WTC11 (cell line): ENCODE results near the gene CPNE6. TPM values are rescaled to one million over a fixed set of nuclear protein-coding genes. Genes with fewer than 3 reads are reported as not detected.

Source experiments
- ATAC-seq: fragments of 200-7000 bp; cut with Tn5 transposase; 2 replicates; pipeline ENCODE4 v1.10.0; 2021; ENCODE audit warnings: mild to moderate bottlenecking, moderate library complexity
- CTCF ChIA-PET: fragments of 300-600 bp; sonication (Branson Sonifier 250); formaldehyde crosslinking; loops from one replicate; lab custom pipeline; 2021; ENCODE audit warnings: antibody characterized with exemption; lab: Charles Lee
- POLR2A ChIA-PET: fragments of 350-600 bp; sonication (Branson Sonifier 250); formaldehyde crosslinking; loops from one replicate; lab custom pipeline; 2021; ENCODE audit warnings: antibody characterized with exemption; lab: Charles Lee
- DNase-seq: peaks from one replicate; pipeline ENCODE4 v3.0.0; 2021; ENCODE audit warnings: low spot score
- H3K27ac Mint-ChIP-seq: 2 replicates; pipeline ENCODE4 v1.8.0; 2021; ENCODE audit warnings: mixed read lengths
- H3K27me3 Mint-ChIP-seq: 2 replicates; pipeline ENCODE4 v1.8.0; 2021; ENCODE audit warnings: low read depth, mild to moderate bottlenecking, moderate library complexity, mixed read lengths
- H3K36me3 Mint-ChIP-seq: 2 replicates; pipeline ENCODE4 v1.8.0; 2021; ENCODE audit warnings: mixed read lengths
- H3K4me1 Mint-ChIP-seq: 2 replicates; pipeline ENCODE4 v1.8.0; 2022; ENCODE audit warnings: mixed read lengths
- H3K4me3 Mint-ChIP-seq: 2 replicates; pipeline ENCODE4 v1.8.0; 2021; ENCODE audit warnings: mild to moderate bottlenecking, moderate library complexity, mixed read lengths
- H3K9me3 Mint-ChIP-seq: 2 replicates; pipeline ENCODE4 v1.8.0; 2021; ENCODE audit warnings: mixed read lengths
- CREB1 ChIP-seq: sonication (generic); formaldehyde crosslinking; IDR thresholded peaks from 2 replicates; pipeline ENCODE4 v1.8.0; 2023; ENCODE audit warnings: mild to moderate bottlenecking, missing genetic modification reagents
- CREM ChIP-seq: sonication (generic); formaldehyde crosslinking; IDR thresholded peaks from 2 replicates; pipeline ENCODE4 v1.8.1; 2022; ENCODE audit warnings: mild to moderate bottlenecking, missing genetic modification reagents, moderate library complexity
- SMAD4 ChIP-seq: sonication (generic); formaldehyde crosslinking; IDR thresholded peaks from 2 replicates; pipeline ENCODE4 v1.8.0; 2022; ENCODE audit warnings: mild to moderate bottlenecking, missing genetic modification reagents
- ZNF317 ChIP-seq: sonication (generic); formaldehyde crosslinking; IDR thresholded peaks from 2 replicates; pipeline ENCODE4 v1.8.1; 2023; ENCODE audit warnings: low read depth, mild to moderate bottlenecking, moderate library complexity, missing genetic modification reagents, borderline replicate concordance
- ZNF396 ChIP-seq: fragments of 250-450 bp; sonication (Bioruptor Pico); IDR thresholded peaks from 2 replicates; pipeline ENCODE4 v1.8.0; 2021; ENCODE audit warnings: mild to moderate bottlenecking, moderate library complexity, borderline replicate concordance
- total RNA-seq: library from RNA; stranded (reverse); gene quantifications from 3 replicates; pipeline ENCODE4 v1.2.3, GENCODE V29; 2021
- TF ChIP-seq, protein P1 (sequence below): fragments of 250-450 bp; sonication (Bioruptor Pico); conservative IDR thresholded peaks from 2 replicates; pipeline ENCODE4 v1.9.0; 2021; ENCODE audit warnings: mild to moderate bottlenecking
- TF ChIP-seq, protein P2 (sequence below): sonication (generic); formaldehyde crosslinking; conservative IDR thresholded peaks from 2 replicates; pipeline ENCODE4 v1.8.1; 2023; ENCODE audit warnings: mild to moderate bottlenecking, low read depth, missing genetic modification reagents, moderate library complexity
- TF ChIP-seq, protein P3 (sequence below): fragments of 250-450 bp; sonication (Bioruptor Pico); IDR thresholded peaks from 2 replicates; pipeline ENCODE4 v1.9.0; 2021; ENCODE audit warnings: mild to moderate bottlenecking
- TF ChIP-seq, protein P4 (sequence below): sonication (generic); formaldehyde crosslinking; IDR thresholded peaks from 2 replicates; pipeline ENCODE4 v1.8.0; 2023; ENCODE audit warnings: mild to moderate bottlenecking, missing genetic modification reagents
- TF ChIP-seq, protein P5 (sequence below): fragments of 200-600 bp; IDR thresholded peaks from 2 replicates; pipeline ENCODE4 v1.8.0; 2022; ENCODE audit warnings: antibody characterized with exemption
- TF ChIP-seq, protein P6 (sequence below): fragments of 250-450 bp; sonication (Bioruptor Pico); IDR thresholded peaks from 2 replicates; pipeline ENCODE4 v1.9.0; 2021; ENCODE audit warnings: mild to moderate bottlenecking, borderline replicate concordance

CPNE6 gene
- total RNA-seq, 1 experiment from 2014 or later: not detected

DNA sequence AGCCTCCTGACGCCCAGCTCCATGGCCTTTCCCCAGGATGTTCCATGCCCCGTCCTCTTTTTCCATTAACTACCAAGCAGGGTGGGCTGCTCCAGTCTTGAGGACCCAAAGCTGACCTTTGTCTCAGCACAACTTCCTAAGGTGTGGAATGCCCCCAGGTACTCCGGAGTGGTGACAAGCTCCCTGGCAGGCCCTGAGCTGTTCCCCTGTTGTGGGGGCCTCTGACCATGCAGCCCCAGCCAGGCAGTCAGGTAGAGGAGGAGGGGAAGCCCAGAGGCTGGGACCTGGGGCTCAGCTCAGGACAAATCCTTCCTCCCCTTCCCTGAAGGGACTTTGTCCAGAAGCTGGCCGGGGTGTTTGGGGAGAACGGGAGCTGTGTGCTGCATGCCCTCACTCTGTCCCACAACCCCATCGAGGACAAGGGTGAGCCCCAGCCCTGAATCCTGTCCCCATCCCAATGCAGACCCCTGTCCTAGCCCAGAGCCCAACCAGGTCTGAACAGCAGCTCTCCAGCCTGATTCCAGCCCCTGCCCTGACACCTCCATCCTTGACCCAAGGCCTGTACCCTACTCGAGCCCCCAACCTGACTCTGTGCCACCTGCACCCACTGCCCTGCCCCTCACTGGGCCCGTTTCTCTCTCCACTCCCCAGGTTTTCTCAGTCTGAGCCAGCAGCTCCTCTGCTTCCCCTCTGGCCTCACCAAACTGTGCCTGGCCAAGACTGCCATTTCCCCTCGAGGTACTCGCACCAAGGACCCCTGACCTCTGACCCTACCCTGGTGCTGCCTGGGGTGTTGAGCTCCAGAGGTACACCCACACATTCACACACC is 15.2 kb upstream of the CPNE6 start:
- ChIA-PET POLR2A (interaction anchor here (1.0 to 3.6 kb wide), 2 partner anchors 37 kb away, joined by 3 to 38 read pairs; partner anchors contain the start of gene PCK2), CTCF (interaction anchor here (0.7 to 4.9 kb wide), 8 partner anchors 24 to 186 kb away, joined by 3 to 320 read pairs (median 36); partner anchors contain the start of genes DCAF11, IRF9, NRL and PCK2)
- H3K27me3 Mint-ChIP-seq: no peaks in the 10 kb centered on the region; the same call in 1 of the 2 replicates
- ATAC-seq (no peak), DNase-seq (no peak)
- no peak overlapping the region for H3K27ac Mint-ChIP-seq
- no peaks in the 10 kb centered on the region for H3K36me3 Mint-ChIP-seq
- H3K9me3 Mint-ChIP-seq: no peaks in the 10 kb centered on the region
- TF ChIP-seq, protein P1, sequence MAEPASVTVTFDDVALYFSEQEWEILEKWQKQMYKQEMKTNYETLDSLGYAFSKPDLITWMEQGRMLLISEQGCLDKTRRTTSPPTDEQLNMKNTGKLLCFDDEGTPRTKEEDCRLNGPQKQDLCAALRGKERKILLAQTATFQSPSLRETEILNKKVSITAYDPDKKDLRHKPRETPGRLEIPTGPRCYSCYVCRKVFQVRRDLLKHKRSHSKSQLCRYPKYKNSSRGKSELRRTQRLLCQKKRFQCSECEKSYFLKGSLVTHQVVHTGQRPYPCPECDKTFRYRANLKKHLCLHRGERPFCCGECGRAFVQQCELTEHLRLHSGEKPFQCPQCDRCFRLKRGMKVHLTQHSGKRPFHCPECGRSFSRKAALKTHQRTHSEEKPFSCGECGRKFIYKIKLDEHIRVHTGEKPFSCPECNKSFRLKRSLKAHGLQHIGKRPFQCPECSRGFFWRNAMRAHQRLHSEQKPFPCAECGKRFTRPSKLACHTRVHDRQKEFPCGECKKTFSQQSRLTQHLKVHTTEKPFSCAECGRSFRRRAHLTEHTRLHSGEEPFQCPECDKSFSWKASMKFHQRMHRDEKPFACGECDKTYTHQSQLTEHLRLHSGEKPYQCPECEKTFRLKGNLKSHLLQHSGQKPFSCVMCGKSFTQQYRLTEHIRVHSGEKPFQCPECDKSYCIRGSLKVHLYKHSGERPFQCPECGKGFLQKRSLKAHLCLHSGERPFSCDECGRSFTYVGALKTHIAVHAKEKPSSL (CRISPR knock-in tag): no peak
- no peak for TF ChIP-seq SMAD4 (CRISPR knock-in tag)
- TF ChIP-seq, protein P2, sequence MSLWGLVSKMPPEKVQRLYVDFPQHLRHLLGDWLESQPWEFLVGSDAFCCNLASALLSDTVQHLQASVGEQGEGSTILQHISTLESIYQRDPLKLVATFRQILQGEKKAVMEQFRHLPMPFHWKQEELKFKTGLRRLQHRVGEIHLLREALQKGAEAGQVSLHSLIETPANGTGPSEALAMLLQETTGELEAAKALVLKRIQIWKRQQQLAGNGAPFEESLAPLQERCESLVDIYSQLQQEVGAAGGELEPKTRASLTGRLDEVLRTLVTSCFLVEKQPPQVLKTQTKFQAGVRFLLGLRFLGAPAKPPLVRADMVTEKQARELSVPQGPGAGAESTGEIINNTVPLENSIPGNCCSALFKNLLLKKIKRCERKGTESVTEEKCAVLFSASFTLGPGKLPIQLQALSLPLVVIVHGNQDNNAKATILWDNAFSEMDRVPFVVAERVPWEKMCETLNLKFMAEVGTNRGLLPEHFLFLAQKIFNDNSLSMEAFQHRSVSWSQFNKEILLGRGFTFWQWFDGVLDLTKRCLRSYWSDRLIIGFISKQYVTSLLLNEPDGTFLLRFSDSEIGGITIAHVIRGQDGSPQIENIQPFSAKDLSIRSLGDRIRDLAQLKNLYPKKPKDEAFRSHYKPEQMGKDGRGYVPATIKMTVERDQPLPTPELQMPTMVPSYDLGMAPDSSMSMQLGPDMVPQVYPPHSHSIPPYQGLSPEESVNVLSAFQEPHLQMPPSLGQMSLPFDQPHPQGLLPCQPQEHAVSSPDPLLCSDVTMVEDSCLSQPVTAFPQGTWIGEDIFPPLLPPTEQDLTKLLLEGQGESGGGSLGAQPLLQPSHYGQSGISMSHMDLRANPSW: no peak
- no peak for TF ChIP-seq CREM (CRISPR knock-in tag)
- TF ChIP-seq, protein P3, sequence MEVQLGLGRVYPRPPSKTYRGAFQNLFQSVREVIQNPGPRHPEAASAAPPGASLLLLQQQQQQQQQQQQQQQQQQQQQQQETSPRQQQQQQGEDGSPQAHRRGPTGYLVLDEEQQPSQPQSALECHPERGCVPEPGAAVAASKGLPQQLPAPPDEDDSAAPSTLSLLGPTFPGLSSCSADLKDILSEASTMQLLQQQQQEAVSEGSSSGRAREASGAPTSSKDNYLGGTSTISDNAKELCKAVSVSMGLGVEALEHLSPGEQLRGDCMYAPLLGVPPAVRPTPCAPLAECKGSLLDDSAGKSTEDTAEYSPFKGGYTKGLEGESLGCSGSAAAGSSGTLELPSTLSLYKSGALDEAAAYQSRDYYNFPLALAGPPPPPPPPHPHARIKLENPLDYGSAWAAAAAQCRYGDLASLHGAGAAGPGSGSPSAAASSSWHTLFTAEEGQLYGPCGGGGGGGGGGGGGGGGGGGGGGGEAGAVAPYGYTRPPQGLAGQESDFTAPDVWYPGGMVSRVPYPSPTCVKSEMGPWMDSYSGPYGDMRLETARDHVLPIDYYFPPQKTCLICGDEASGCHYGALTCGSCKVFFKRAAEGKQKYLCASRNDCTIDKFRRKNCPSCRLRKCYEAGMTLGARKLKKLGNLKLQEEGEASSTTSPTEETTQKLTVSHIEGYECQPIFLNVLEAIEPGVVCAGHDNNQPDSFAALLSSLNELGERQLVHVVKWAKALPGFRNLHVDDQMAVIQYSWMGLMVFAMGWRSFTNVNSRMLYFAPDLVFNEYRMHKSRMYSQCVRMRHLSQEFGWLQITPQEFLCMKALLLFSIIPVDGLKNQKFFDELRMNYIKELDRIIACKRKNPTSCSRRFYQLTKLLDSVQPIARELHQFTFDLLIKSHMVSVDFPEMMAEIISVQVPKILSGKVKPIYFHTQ (CRISPR knock-in tag): no peak
- no peak for TF ChIP-seq CREB1 (CRISPR knock-in tag)
- peaks cover 15% of the 10 kb centered on the region for H3K4me1 Mint-ChIP-seq
- no peak overlapping the region for H3K4me3 Mint-ChIP-seq

DNA sequence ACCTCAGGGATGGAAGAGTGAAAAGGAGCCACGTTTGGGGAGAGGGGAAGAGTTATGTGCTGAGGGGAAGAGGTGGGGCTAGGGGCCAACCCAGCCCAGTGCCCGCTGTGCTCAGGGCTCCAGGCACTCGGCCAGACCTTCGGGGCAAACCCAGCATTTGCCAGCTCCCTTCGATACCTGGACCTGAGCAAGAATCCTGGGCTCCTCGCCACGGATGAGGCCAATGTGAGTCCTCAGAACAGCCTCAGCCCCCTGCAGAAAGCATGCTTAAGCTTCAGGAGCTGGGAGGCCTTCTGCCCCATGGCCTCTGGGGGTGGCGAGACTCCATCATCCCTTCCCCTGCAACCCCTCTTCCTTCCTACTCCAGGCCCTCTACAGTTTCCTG is 14.6 kb upstream of the CPNE6 start:
- Mint-ChIP-seq H3K36me3 (no peaks in the 10 kb centered on the region), H3K4me1 (peaks cover 13% of the 10 kb centered on the region)
- CTCF ChIA-PET: interaction anchor here (0.8 to 4.9 kb wide), 9 partner anchors 11 to 215 kb away, joined by 3 to 320 read pairs (median 19); partner anchors contain the start of genes DCAF11, IRF9, NRL and PCK2
- TF ChIP-seq ZNF396 (CRISPR knock-in tag) (no peak), ZNF317 (CRISPR knock-in tag) (no peak)
- TF ChIP-seq, protein P4, sequence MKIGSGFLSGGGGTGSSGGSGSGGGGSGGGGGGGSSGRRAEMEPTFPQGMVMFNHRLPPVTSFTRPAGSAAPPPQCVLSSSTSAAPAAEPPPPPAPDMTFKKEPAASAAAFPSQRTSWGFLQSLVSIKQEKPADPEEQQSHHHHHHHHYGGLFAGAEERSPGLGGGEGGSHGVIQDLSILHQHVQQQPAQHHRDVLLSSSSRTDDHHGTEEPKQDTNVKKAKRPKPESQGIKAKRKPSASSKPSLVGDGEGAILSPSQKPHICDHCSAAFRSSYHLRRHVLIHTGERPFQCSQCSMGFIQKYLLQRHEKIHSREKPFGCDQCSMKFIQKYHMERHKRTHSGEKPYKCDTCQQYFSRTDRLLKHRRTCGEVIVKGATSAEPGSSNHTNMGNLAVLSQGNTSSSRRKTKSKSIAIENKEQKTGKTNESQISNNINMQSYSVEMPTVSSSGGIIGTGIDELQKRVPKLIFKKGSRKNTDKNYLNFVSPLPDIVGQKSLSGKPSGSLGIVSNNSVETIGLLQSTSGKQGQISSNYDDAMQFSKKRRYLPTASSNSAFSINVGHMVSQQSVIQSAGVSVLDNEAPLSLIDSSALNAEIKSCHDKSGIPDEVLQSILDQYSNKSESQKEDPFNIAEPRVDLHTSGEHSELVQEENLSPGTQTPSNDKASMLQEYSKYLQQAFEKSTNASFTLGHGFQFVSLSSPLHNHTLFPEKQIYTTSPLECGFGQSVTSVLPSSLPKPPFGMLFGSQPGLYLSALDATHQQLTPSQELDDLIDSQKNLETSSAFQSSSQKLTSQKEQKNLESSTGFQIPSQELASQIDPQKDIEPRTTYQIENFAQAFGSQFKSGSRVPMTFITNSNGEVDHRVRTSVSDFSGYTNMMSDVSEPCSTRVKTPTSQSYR (CRISPR knock-in tag): no peak
- TF ChIP-seq, protein P5, sequence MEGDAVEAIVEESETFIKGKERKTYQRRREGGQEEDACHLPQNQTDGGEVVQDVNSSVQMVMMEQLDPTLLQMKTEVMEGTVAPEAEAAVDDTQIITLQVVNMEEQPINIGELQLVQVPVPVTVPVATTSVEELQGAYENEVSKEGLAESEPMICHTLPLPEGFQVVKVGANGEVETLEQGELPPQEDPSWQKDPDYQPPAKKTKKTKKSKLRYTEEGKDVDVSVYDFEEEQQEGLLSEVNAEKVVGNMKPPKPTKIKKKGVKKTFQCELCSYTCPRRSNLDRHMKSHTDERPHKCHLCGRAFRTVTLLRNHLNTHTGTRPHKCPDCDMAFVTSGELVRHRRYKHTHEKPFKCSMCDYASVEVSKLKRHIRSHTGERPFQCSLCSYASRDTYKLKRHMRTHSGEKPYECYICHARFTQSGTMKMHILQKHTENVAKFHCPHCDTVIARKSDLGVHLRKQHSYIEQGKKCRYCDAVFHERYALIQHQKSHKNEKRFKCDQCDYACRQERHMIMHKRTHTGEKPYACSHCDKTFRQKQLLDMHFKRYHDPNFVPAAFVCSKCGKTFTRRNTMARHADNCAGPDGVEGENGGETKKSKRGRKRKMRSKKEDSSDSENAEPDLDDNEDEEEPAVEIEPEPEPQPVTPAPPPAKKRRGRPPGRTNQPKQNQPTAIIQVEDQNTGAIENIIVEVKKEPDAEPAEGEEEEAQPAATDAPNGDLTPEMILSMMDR: no peak
- TF ChIP-seq, protein P1 (CRISPR knock-in tag): no peak
- TF ChIP-seq, protein P6, sequence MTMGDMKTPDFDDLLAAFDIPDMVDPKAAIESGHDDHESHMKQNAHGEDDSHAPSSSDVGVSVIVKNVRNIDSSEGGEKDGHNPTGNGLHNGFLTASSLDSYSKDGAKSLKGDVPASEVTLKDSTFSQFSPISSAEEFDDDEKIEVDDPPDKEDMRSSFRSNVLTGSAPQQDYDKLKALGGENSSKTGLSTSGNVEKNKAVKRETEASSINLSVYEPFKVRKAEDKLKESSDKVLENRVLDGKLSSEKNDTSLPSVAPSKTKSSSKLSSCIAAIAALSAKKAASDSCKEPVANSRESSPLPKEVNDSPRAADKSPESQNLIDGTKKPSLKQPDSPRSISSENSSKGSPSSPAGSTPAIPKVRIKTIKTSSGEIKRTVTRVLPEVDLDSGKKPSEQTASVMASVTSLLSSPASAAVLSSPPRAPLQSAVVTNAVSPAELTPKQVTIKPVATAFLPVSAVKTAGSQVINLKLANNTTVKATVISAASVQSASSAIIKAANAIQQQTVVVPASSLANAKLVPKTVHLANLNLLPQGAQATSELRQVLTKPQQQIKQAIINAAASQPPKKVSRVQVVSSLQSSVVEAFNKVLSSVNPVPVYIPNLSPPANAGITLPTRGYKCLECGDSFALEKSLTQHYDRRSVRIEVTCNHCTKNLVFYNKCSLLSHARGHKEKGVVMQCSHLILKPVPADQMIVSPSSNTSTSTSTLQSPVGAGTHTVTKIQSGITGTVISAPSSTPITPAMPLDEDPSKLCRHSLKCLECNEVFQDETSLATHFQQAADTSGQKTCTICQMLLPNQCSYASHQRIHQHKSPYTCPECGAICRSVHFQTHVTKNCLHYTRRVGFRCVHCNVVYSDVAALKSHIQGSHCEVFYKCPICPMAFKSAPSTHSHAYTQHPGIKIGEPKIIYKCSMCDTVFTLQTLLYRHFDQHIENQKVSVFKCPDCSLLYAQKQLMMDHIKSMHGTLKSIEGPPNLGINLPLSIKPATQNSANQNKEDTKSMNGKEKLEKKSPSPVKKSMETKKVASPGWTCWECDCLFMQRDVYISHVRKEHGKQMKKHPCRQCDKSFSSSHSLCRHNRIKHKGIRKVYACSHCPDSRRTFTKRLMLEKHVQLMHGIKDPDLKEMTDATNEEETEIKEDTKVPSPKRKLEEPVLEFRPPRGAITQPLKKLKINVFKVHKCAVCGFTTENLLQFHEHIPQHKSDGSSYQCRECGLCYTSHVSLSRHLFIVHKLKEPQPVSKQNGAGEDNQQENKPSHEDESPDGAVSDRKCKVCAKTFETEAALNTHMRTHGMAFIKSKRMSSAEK (CRISPR knock-in tag): no peak
- TF ChIP-seq, all 79 proteins: peak for 0
- POLR2A ChIA-PET: interaction anchor here (3.6 kb wide), 1 partner anchor 37 kb away, joined by 38 read pairs; the partner anchor contains the start of gene PCK2
- Mint-ChIP-seq H3K4me3 (no peak overlapping the region), H3K9me3 (no peaks in the 10 kb centered on the region), H3K27me3 (no peaks in the 10 kb centered on the region), H3K27ac (no peak overlapping the region)
- ATAC-seq: no peak
- no peak for DNase-seq
